DOHH2 (cell line): ENCODE data around the gene FAIM2.

Experiments
- CTCF ChIP-seq: fragments of 200-600 bp; sonication (generic); IDR thresholded peaks from one replicate; pipeline ENCODE4 v1.5.1; 2014; ENCODE audit warnings: antibody characterized with exemption, mild to moderate bottlenecking, low read depth, low read length; ENCODE audit not compliant: poor library complexity, severe bottlenecking
- EZH2phosphoT487 ChIP-seq: fragments of 200-600 bp; sonication (generic); IDR thresholded peaks from 2 replicates; pipeline ENCODE4 v1.6.1; 2017; ENCODE audit warnings: borderline replicate concordance, mild to moderate bottlenecking, antibody characterized with exemption, low read length, moderate library complexity, mixed read lengths

GRCh38 chr12:49872781-49873181 lies 30.9 kb downstream of the FAIM2 start:
- TF ChIP-seq CTCF (no peak), EZH2phosphoT487 (no peak)
